IMR-90 (cell line): ENCODE measurements around the gene FAM20C.

Experiments used
- BHLHE40 ChIP-seq: fragments of 150-350 bp; IDR thresholded peaks from 2 replicates; pipeline ENCODE4 v1.6.1; 2016; ENCODE audit warnings: mild to moderate bottlenecking, low read depth, low read length
- CEBPB ChIP-seq: IDR thresholded peaks from 2 replicates; pipeline ENCODE4 v1.6.1; 2012; ENCODE audit warnings: low read depth, low read length, improper control_type of control experiment
- MAFK ChIP-seq: IDR thresholded peaks from 2 replicates; pipeline ENCODE4 v1.6.1; 2012; ENCODE audit warnings: low read depth, low read length, improper control_type of control experiment
- NFE2L2 ChIP-seq: fragments of 150-350 bp; IDR thresholded peaks from 2 replicates; pipeline ENCODE4 v1.6.1; 2016; ENCODE audit warnings: low read depth, mild to moderate bottlenecking, low read length
- POLR2A ChIP-seq: IDR thresholded peaks from 2 replicates; pipeline ENCODE4 v1.6.1; 2012; ENCODE audit warnings: mild to moderate bottlenecking, low read depth, low read length
- RAD21 ChIP-seq: IDR thresholded peaks from 2 replicates; pipeline ENCODE4 v1.6.1; 2012; ENCODE audit warnings: low read length, improper control_type of control experiment
- TF ChIP-seq, protein P1 (sequence below): conservative IDR thresholded peaks from 2 replicates; pipeline ENCODE4 v1.5.1; 2012; ENCODE audit warnings: mild to moderate bottlenecking, low read depth, low read length, improper control_type of control experiment
- TF ChIP-seq, protein P2 (sequence below): fragments of 150-350 bp; IDR thresholded peaks from 2 replicates; pipeline ENCODE4 v1.6.1; 2016; ENCODE audit warnings: low read depth, mild to moderate bottlenecking, low read length, moderate library complexity, borderline replicate concordance

DNA sequence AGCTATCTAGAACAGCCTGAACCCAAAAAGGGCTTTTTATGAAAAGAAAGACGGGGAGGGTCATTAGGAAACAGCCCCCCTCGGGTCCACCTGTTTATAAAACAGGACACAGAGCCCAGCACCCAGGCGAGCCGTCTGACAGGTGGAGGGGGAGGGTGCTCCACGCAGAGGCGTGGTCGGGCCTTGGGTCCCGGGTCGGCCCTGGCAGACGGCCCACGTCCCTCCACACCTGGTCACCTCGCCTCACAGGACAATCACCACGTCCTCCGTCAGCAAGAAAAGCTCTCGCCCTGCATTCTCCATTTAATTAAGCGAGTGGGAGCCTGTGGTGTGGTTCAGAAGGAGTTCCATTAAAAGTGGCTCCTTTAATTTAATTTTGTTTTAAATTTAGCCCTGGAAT, 55.3 kb downstream of the FAM20C start:
- TF ChIP-seq, protein P1, sequence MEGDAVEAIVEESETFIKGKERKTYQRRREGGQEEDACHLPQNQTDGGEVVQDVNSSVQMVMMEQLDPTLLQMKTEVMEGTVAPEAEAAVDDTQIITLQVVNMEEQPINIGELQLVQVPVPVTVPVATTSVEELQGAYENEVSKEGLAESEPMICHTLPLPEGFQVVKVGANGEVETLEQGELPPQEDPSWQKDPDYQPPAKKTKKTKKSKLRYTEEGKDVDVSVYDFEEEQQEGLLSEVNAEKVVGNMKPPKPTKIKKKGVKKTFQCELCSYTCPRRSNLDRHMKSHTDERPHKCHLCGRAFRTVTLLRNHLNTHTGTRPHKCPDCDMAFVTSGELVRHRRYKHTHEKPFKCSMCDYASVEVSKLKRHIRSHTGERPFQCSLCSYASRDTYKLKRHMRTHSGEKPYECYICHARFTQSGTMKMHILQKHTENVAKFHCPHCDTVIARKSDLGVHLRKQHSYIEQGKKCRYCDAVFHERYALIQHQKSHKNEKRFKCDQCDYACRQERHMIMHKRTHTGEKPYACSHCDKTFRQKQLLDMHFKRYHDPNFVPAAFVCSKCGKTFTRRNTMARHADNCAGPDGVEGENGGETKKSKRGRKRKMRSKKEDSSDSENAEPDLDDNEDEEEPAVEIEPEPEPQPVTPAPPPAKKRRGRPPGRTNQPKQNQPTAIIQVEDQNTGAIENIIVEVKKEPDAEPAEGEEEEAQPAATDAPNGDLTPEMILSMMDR: no peak
- TF ChIP-seq POLR2A (no peak), RAD21 (no peak), NFE2L2 (no peak), BHLHE40 (no peak), CEBPB (no peak), MAFK (no peak)
- TF ChIP-seq, protein P2, sequence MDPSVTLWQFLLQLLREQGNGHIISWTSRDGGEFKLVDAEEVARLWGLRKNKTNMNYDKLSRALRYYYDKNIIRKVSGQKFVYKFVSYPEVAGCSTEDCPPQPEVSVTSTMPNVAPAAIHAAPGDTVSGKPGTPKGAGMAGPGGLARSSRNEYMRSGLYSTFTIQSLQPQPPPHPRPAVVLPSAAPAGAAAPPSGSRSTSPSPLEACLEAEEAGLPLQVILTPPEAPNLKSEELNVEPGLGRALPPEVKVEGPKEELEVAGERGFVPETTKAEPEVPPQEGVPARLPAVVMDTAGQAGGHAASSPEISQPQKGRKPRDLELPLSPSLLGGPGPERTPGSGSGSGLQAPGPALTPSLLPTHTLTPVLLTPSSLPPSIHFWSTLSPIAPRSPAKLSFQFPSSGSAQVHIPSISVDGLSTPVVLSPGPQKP: no peak
